Measurements from ENCODE around the gene ZYG11B.
A peak's percentile ranks its signal among the peaks of the same experiment; 100 is the strongest.
"Not testable (repeated sequence)": the region's sequence is repeated elsewhere in the genome, so short reads cannot be mapped to it uniquely, and the experiment has no call there.

ZYG11B gene

DNA sequence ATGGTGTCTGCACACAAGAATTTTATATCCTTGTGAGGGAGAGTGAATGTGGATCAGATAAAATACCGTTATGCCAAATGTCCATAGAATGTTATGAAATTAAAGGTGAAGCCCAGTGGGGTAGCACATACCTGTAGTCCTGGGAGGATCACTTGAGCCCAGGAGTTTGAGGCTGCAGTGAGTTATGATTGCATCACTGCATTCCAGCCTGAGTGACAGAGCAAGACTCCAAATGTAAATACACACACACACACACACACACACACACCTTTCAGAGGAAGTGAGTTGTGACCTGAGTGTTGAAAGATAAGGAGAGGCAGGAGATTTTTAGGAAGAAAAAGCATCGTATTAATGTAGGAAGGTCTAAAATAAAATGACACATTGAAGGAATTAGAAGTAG, 88.2 kb downstream of the ZYG11B start:
- no peaks in the 10 kb centered on the region for H4K20me1 ChIP-seq (ENCODE audit: insufficient read depth, low read length)
- DNase-seq (no peak), ATAC-seq (ENCODE audit: insufficient read depth, low read depth) (no peak)
- H2AFZ ChIP-seq (ENCODE audit: low read depth, low read length): no peak overlapping the region
- no peak for TF ChIP-seq EZH2 (IDR thresholded peaks at IDR 0.05; ENCODE audit: borderline replicate concordance, low read depth, low read length, severe bottlenecking)
- TF ChIP-seq, protein P1, sequence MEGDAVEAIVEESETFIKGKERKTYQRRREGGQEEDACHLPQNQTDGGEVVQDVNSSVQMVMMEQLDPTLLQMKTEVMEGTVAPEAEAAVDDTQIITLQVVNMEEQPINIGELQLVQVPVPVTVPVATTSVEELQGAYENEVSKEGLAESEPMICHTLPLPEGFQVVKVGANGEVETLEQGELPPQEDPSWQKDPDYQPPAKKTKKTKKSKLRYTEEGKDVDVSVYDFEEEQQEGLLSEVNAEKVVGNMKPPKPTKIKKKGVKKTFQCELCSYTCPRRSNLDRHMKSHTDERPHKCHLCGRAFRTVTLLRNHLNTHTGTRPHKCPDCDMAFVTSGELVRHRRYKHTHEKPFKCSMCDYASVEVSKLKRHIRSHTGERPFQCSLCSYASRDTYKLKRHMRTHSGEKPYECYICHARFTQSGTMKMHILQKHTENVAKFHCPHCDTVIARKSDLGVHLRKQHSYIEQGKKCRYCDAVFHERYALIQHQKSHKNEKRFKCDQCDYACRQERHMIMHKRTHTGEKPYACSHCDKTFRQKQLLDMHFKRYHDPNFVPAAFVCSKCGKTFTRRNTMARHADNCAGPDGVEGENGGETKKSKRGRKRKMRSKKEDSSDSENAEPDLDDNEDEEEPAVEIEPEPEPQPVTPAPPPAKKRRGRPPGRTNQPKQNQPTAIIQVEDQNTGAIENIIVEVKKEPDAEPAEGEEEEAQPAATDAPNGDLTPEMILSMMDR (IDR thresholded peaks at IDR 0.05; ENCODE audit: borderline replicate concordance, extremely low read depth, low read length, poor library complexity, severe bottlenecking): no peak
- no peak overlapping the region for H3K4me2 ChIP-seq (ENCODE audit: insufficient read depth, low read length)
- no peaks in the 10 kb centered on the region for H3K4me1 ChIP-seq (ENCODE audit: insufficient read depth, low read length)
- H3K9ac ChIP-seq (ENCODE audit: low read depth, low read length): no peak overlapping the region
- peaks cover 34% of the 10 kb centered on the region for H3K36me3 ChIP-seq (ENCODE audit: insufficient read depth, low read length)
- no peak overlapping the region for H3K4me3 ChIP-seq (ENCODE audit: low read depth in 1 of 2, low read length in 2 of 2)
- H3K9me3 ChIP-seq (ENCODE audit: insufficient read depth, low read length, severe bottlenecking): no peaks in the 10 kb centered on the region
- H3K27ac ChIP-seq (ENCODE audit: low read length): no peak overlapping the region
- no peaks in the 10 kb centered on the region for H3K27me3 ChIP-seq (ENCODE audit: insufficient read depth, low read length, poor library complexity)
- no peaks in the 10 kb centered on the region for H3K79me2 ChIP-seq (ENCODE audit: insufficient read depth, low read length)

DNA sequence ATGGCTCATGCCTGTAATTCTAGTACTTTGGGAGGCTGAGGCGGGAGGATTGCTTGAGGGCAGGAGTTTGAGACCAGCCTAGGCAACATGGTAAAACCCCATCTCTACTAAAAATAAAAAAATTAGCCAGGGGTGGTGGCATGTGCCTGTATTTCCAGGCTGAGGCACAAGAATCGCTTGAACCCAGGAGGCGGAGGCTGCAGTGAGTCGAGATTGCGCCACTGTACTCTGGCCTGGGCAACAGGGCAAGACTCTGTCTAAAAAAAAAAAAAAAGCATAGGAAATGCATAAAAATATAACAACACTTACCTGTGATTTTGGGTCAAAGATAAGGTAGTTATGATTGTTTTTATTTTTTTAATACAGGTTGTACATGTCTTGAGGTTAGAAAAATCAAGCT, 94.6 kb downstream of the ZYG11B start:
- H3K27me3 ChIP-seq (ENCODE audit: insufficient read depth, low read length, poor library complexity); DNase-seq; H4K20me1 ChIP-seq (ENCODE audit: insufficient read depth, low read length); H3K79me2 ChIP-seq (ENCODE audit: insufficient read depth, low read length); H3K4me1 ChIP-seq (ENCODE audit: insufficient read depth, low read length); H3K9ac ChIP-seq (ENCODE audit: low read depth, low read length); ATAC-seq (ENCODE audit: insufficient read depth, low read depth); H3K4me2 ChIP-seq (ENCODE audit: insufficient read depth, low read length); H3K9me3 ChIP-seq (ENCODE audit: insufficient read depth, low read length, severe bottlenecking); H3K4me3 ChIP-seq (ENCODE audit: low read depth in 1 of 2, low read length in 2 of 2); H2AFZ ChIP-seq (ENCODE audit: low read depth, low read length); H3K27ac ChIP-seq (ENCODE audit: low read length): not testable (repeated sequence)
- peaks cover 22% of the 10 kb centered on the region; the same call in 1 of the 2 replicates for H3K36me3 ChIP-seq (ENCODE audit: insufficient read depth, low read length)

DNA sequence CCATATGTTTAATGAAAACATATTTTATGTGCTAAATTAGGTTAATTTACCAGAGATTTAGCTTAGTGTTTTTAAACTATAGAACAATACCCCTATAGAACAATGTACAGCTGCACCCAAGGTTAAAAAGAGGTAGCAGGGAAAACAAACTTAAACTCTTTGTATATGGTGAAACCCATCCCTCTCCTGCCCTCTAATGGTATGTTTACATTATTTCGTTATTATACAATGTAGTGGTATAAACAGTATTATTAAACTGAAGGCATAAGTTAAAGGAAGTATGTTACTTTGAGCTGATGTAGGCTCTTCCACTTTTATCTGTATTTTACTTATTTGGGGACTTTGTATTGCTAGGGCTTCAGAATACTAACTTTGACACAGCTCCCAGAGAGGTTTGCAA, 99.6 kb downstream of the ZYG11B start:
- Histone ChIP-seq H3K4me2 (ENCODE audit: insufficient read depth, low read length) (no peak overlapping the region), H3K27ac (ENCODE audit: low read length) (no peak overlapping the region), H3K4me1 (ENCODE audit: insufficient read depth, low read length) (no peaks in the 10 kb centered on the region)

DNA sequence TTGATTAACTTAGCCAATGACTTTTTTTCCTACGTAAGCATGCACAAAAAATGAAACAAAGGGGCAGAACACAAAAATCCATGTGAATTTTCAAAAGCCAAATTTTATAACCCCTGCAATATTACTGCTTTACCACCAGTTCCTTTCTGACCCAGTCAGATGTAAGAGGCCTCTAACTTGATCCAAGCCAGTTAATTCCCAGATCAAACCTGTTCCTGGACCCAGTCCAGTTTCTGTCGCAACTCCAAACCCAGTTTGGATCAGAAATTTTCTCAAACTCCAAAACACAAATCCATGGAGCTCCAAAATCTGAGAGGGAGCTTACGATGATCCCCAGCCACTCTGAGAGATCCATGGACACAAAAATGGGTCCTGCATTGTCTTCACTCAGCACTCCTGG, 108.5 kb downstream of the ZYG11B start:
- Histone ChIP-seq H3K9ac (ENCODE audit: low read depth, low read length) (no peak overlapping the region), H3K36me3 (ENCODE audit: insufficient read depth, low read length) (no peaks in the 10 kb centered on the region), H3K27ac (ENCODE audit: low read length) (no peak overlapping the region), H3K4me2 (ENCODE audit: insufficient read depth, low read length) (no peak overlapping the region), H3K27me3 (ENCODE audit: insufficient read depth, low read length, poor library complexity) (no peaks in the 10 kb centered on the region), H3K4me1 (ENCODE audit: insufficient read depth, low read length) (no peaks in the 10 kb centered on the region), H3K4me3 (ENCODE audit: low read depth in 1 of 2, low read length in 2 of 2) (no peak overlapping the region), H2AFZ (ENCODE audit: low read depth, low read length) (peak overlapping the region; percentile 33; the same call in 1 of the 2 replicates), H4K20me1 (ENCODE audit: insufficient read depth, low read length) (no peaks in the 10 kb centered on the region), H3K79me2 (ENCODE audit: insufficient read depth, low read length) (no peaks in the 10 kb centered on the region), H3K9me3 (ENCODE audit: insufficient read depth, low read length, severe bottlenecking) (no peaks in the 10 kb centered on the region)
- TF ChIP-seq, protein P1 (IDR thresholded peaks at IDR 0.05; ENCODE audit: borderline replicate concordance, extremely low read depth, low read length, poor library complexity, severe bottlenecking): no peak
- no peak for TF ChIP-seq EZH2 (IDR thresholded peaks at IDR 0.05; ENCODE audit: borderline replicate concordance, low read depth, low read length, severe bottlenecking)
- DNase-seq (no peak), ATAC-seq (ENCODE audit: insufficient read depth, low read depth) (no peak)

More for the DNA sequence above, 99.6 kb downstream of the ZYG11B start:
- Histone ChIP-seq H3K79me2 (ENCODE audit: insufficient read depth, low read length) (no peaks in the 10 kb centered on the region), H3K27me3 (ENCODE audit: insufficient read depth, low read length, poor library complexity) (no peaks in the 10 kb centered on the region), H3K9ac (ENCODE audit: low read depth, low read length) (no peak overlapping the region), H3K4me3 (ENCODE audit: low read depth in 1 of 2, low read length in 2 of 2) (no peak overlapping the region), H2AFZ (ENCODE audit: low read depth, low read length) (no peak overlapping the region), H3K36me3 (ENCODE audit: insufficient read depth, low read length) (peaks cover 12% of the 10 kb centered on the region; the same call in 1 of the 2 replicates), H4K20me1 (ENCODE audit: insufficient read depth, low read length) (no peaks in the 10 kb centered on the region), H3K9me3 (ENCODE audit: insufficient read depth, low read length, severe bottlenecking) (no peaks in the 10 kb centered on the region)
- TF ChIP-seq, protein P1 (IDR thresholded peaks at IDR 0.05; ENCODE audit: borderline replicate concordance, extremely low read depth, low read length, poor library complexity, severe bottlenecking): peak; percentile 54
- no peak for TF ChIP-seq EZH2 (IDR thresholded peaks at IDR 0.05; ENCODE audit: borderline replicate concordance, low read depth, low read length, severe bottlenecking)
- DNase-seq (no peak), ATAC-seq (ENCODE audit: insufficient read depth, low read depth) (peak; percentile 76)

Data from DND-41 (cell line).